Subcutaneous adipose tissue (tissue), 4 donors: ENCODE results near the gene TENT5C. TPM values are rescaled to one million over a fixed set of nuclear protein-coding genes. Genes with fewer than 3 reads are reported as not detected.

Experiments
- total RNA-seq, 4 donors: library from RNA; depleted of rRNA; stranded (reverse); fragments of >200 nt; gene quantifications; one replicate each; pipeline ENCODE4 v1.1.0, GENCODE V29; 2016
- TF ChIP-seq, protein P1 (sequence below): fragments of 450-650 bp; IDR thresholded peaks from one replicate; pipeline ENCODE4 v1.5.1; 2016; ENCODE audit warnings: low read depth, mild to moderate bottlenecking, control low read depth, antibody characterized with exemption, moderate library complexity

The TENT5C gene
- total RNA-seq, 4 donors from 2014 or later = 1.0 to 3.1 (median 2.3) TPM

DNA sequence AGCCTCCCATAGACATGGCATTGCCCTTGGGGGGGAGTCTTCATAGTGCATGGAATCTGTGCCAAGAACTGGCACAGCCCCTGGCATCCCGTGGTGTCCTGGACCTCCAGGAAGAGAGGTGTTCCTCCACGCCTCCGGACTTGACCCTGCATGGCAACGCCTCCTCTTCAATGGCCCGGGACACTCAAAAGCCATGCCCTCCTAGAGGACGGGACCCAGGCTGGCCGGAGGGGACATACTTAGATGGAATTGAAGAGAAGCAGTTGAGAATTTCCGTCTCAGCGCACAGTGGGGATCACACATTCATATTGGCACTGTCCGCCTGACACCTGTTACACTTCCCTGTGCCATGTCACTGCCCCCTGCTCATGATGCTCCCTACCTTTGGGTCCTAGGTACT is 38.4 kb upstream of the TENT5C start:
- TF ChIP-seq, protein P1, sequence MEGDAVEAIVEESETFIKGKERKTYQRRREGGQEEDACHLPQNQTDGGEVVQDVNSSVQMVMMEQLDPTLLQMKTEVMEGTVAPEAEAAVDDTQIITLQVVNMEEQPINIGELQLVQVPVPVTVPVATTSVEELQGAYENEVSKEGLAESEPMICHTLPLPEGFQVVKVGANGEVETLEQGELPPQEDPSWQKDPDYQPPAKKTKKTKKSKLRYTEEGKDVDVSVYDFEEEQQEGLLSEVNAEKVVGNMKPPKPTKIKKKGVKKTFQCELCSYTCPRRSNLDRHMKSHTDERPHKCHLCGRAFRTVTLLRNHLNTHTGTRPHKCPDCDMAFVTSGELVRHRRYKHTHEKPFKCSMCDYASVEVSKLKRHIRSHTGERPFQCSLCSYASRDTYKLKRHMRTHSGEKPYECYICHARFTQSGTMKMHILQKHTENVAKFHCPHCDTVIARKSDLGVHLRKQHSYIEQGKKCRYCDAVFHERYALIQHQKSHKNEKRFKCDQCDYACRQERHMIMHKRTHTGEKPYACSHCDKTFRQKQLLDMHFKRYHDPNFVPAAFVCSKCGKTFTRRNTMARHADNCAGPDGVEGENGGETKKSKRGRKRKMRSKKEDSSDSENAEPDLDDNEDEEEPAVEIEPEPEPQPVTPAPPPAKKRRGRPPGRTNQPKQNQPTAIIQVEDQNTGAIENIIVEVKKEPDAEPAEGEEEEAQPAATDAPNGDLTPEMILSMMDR = no peak

DNA sequence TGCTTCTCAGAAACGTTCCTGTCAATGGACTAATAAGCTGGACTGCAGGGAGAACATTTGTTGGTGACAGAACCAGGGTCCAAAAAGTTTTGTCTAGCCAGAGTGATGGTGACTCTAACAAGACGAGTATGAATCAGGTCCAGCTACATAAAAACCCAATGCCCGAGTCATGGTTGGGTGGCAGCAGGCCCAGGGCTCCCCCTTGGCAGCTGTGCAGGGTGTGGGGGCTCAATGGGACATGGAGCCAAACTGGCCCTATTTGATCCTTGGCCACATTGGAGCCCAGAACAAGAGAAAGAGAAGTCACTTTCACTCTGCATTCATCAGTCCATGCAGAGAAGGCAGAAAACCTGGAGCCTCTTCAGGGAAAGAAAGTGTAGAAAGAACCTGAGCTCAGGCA is 37.9 kb upstream of the TENT5C start:
- TF ChIP-seq, protein P1 = no peak

DNA sequence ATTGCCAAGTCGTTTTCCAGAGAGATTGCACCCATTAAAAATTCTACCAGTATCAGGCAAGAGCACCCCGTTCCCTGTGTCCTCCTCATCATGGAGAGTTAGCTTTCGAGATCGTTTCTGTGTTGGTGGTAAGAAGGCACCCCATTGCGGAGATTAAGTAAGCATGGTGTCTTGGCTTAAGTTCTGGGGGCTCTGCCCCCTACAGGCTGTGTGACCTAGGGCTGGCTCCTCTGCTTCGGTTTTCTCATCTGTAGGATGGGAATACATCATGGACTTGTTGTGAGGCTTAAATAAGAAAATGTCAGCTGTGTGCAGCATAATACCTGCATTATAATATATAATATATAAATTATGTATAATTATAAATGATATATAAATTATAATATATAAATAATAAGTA is 36.8 kb upstream of the TENT5C start:
- TF ChIP-seq, protein P1 = no peak

DNA sequence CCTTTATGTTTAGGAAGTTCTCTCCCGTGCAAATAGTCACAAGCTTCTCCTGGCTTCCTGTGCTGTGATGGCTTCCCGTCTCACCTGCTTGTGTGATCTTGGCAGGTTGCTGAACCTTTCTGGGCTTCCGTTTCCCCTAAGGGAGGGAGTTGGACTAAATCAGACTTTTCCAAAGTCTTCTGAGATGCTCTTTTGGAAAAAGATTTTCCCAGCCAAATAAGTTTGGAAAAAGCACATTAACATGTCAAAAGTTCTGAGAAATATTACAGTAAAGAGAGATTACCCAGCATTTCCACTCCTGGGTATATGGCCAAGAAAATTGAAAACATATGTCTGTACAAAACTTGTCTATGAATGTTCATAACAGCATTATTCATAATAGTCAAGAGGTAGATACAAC is 36.0 kb upstream of the TENT5C start:
- TF ChIP-seq, protein P1 = no peak

DNA sequence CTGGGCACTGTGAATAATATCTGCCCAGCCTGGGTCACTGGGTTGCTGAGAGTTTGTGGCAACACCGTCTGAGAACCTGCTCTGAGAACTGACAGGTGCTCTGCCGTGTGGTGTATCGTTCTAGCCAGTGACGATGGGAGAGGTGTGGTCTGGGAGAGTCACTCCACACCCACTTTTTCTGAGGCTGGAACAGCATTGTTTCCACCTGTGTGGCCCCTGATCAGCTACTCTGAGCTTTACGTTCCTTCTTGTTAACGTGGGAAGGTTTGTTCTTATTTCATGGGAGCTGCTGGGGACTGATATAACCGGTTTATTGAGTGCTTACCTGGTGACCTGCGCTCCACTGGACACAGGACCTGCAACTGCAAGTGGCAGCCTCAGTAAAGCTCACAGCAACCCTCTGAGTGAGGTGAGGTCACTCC is 34.8 kb upstream of the TENT5C start:
- TF ChIP-seq, protein P1 = no peak

DNA sequence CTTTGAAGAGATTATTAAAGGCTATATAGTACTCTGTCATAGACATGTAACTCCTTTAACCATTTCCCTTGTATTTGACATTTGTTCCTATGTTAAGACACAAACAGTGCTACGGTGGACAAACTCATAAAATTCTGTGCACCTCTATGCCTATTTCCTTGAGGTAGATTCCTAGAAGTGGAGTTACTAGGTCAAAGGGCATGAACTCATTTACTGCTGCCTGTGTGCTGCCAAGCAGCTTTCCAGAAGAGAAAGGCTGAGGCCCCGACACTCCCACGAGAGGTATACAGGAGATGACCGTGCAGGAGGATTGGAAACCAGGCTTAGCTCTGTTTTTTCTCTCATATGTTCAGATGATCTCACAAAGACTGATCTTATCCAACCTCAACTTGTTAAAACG is 34.4 kb upstream of the TENT5C start:
- TF ChIP-seq, protein P1 = no peak

DNA sequence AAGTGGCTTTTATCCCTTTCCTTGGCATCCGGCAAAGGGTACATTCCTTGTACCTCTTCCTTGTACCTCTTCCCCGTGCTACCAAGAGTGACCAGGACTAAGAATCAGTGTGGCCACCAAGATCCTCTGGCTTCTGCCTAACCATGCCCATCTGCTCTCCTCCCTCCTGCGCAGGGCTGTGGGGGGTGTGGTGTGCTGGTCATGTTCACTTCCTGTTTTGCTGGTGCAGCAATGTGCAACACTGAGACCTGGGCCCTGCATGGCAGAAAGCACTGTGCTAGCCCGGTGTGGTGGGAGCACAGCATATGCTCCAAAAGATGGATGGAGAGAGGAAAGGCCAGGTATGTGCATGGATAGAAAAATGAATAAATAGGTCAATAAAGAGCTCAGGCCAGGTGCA is 33.3 kb upstream of the TENT5C start:
- TF ChIP-seq, protein P1 = no peak
